ENCODE measurements around the gene KRT4.
"Not testable (repeated sequence)": the region's sequence is repeated elsewhere in the genome, so short reads cannot be mapped to it uniquely, and the experiment has no call there.

KRT4 gene

DNA sequence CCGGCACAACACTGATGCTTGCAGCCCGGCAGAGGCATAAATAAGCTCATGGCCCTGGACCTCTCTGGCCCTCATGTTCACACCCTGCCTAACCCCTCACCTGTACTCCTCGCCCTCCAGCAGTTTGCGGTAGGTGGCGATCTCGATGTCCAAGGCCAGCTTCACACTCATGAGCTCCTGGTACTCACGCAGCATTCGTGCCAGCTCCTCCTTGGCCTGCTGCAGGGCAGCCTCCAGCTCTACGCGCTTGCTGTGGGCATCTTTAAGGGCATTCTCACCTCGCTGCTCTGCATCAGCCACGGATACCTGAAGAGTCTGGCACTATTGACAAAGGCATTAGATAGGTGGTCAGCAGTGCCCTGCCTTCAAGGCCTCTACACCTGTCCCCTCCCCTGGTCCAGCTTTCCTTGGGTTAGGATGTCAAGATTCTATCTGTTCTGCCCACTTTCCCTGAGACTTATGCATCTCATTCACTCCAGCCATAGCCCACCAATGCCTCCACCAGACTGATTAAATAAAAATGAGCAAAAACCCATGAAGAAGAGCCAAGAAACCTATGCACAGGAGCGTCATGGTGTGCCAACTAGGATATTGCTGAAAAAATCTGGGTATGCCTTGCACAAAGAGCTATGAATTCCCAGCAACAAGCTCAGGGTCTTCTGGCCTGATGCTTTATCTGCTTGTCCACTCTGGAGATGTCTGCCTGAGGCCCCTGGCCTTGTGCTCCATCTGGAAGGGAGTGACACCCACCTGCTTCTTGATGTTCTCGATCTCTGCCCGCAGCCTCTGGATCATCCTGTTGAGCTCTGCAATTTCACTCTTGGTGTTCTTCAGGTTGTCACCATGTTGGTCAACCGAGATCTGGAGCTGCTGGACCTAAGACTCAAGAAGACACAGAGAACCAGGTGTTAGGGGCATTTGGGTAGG is 6.1 kb downstream of the KRT4 start:
- no peak for DNase-seq (ENCODE audit: low read depth)

DNA sequence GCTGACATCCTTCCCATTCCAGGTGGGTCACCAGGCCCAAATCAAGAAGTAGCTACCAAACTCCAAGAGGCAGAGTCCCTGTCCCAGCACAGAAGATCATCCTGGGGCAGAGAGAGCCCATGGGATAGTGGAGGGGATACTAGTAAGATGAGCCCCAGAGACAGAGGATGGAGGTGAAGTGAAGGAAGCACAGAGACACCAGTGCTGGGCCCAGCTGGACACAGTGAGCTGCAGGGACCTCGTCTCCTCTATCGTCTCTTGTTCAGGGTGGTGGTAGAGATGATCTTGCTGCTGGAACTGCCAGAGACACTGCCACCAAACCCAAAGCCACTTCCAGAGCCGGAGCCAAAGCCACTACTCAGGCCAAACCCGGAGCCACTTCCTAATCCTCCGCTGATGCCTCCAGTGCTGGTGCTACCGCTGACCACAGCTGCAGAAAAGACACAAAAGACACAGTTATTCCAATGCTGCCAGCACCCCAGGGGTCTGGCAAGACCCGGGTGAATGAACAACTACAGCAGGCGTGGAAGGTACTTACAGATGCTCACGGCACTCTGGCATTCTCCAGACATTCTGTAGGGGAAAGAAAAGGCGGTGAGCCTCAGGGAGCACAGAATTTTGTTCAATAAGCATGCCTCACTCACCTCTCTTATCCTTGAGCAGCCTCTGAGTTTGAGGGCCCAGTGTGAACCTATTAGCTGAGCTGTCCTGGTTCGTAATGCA is 6.9 kb downstream of the KRT4 start:
- DNase-seq (ENCODE audit: low read depth) = no peak

DNA sequence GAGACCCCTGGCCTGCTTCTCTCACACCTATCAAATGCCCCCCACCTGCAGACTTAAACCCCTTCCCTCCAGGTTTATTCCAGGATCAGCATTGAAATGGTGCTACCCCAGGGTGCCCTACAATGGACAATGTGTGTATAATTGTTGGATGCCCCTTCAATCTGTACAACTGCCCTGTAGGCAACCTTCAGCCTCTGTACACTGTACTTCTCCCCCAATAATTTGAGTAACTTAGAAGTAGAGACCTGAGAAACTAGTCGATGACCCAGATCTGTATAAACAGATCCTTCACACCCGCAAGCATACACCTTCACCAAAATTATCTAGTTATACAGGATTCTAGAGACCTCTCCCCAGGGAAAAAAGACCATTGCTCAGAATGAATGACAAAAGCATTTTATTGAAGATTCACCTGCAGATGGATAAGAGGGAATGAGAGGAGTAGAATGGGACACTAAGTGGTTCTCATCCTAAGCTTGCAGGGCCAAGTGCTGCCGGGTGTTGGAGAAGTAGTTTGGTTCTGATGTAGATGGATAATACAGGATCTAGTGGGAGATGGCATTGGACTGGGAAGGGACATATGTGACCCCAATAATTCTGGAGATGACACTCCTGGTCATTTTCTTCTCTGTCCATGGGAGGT is 7.6 kb downstream of the KRT4 start:
- DNase-seq (ENCODE audit: low read depth) = no peak

DNA sequence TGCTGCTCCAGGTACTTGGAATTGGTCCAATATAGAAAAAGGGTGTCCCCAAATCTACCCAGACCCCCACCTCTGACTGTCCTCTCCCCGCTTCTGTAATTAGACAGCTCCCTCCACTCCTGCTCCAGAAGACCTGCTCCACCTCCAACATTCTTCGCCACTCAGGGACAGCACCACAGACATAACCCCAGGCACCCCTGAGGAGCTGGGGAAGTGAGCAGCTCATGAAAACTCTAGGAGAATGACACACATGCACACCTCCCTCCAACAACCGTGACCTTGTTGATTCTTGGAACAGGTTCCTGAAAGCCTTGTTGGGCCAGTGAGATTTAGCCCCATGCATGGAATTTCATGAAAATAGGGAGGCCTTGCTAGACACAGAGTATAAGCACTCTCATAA is 8.2 kb downstream of the KRT4 start:
- no peak for DNase-seq (ENCODE audit: low read depth)

DNA sequence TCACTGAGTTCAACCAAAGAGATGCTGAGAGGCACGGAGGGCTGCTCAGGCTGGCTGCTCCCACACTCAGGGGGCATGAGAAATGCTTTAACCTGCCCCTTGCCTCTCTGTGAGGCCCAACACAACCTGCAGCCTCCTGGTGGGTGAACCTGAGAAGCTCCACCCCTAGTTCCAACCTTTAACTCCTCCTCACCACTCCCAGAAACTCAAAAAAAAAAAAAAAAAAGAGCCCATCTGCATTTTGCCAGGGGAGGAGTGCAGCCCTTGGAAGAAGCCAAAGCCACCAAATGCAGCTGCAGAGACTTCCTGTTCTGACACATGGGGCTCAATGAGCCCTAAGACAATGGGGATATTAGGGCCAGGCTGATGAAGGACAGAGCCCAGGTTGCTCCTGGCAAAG is 8.9 kb downstream of the KRT4 start:
- DNase-seq (ENCODE audit: low read depth) = no peak

DNA sequence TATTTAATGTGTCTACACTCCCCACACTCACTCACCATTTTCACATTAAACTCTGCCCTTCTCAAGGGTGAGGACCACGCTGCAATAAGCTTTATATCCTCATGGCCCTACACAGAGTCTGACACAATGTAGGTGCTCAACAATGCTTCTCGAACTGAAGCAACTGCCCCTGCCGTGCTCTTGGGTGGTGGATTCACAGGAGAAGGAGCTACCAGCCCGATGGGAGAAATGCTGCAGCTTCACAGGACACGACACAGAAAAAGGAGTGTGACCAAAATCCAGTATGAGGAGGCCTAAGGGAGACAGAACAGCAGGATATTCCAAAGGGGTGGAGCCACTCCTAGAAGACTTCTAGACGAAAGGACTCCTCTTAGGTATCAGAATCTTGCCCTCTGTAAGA is 11.5 kb downstream of the KRT4 start:
- no peak for DNase-seq (ENCODE audit: low read depth)

DNA sequence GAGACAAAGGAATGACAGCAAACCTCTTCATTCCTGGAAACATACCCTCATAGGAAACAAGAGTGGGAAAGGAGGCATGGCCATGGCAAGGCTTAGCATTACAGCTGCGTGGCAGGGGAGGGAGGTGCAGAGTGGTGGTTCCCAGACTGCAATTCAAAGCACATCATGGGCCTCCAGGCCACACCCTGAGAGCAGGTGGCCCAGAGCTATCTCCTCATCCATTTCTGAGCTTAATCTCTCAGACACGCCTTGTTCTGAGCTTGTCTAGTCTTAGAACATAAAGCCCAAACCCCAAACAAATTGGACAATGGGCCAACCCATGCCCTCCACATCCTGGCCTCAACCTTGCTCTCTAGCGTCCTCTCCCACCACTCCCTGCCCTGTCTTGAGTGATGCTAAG is 12.1 kb downstream of the KRT4 start:
- no peak for DNase-seq (ENCODE audit: low read depth)

DNA sequence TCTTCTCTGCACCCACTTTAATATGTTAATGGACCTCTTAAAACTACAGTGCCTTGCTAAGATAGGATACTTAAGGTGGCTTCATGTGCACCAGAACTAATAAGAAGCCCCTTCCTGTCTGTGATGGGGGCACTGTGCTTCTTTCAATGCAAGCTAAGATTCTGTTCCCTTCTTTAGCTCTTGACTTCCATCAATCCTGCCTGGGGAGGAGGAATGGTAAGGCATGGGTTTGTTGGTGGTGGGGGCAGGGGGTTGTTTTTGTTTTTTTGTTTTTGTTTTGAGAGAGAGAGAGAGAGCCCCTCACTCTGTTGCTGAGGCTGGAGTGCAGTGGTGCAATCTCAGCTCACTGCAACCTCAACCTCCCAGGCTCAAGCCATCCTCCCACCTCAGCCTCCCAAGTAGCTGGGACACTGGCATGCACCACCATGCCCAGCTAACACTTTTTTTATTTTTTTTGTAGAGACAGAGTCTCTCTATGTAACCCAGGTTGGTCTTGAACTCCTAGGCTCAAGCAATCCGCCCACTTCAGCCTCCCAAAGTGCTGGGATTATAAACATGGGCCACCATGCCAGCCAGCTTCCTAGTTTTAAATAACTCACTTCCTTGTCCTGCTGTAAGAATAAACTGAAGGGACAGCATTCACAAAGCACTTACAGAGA is 13.5 kb downstream of the KRT4 start:
- no peak for DNase-seq (ENCODE audit: low read depth)

DNA sequence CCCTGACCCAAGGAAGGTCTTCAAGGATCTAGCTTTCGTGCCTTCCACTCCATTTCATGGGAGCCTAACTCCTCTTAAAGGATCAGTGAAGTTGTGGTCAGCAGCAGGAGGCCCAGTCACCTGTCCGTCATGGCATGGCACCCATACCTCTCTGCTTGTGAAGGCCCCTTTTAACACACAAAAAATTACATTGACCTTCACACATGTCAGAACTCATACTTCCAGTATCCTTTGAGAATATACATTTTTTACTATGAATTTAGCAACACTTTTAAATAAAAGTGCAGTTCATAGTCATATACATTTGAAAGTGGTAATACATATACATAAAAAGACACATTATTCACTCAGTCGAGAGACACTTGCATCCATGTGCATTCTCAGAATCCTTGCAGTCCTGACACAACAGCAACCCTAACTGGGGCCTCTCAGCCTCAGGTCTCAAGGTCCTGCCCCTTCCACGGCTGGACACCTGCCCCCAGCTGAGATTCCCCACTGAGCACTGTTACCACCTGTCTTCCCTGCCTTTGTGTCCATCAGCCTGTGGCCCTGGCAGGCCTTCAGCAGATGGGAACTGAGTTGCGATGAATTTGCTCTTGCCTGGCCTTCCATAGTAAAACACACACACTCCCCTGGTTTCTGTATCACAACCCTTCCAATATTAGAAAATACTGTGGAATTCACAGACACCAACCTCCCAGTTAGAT is 14.3 kb downstream of the KRT4 start:
- no peak for DNase-seq (ENCODE audit: low read depth)

DNA sequence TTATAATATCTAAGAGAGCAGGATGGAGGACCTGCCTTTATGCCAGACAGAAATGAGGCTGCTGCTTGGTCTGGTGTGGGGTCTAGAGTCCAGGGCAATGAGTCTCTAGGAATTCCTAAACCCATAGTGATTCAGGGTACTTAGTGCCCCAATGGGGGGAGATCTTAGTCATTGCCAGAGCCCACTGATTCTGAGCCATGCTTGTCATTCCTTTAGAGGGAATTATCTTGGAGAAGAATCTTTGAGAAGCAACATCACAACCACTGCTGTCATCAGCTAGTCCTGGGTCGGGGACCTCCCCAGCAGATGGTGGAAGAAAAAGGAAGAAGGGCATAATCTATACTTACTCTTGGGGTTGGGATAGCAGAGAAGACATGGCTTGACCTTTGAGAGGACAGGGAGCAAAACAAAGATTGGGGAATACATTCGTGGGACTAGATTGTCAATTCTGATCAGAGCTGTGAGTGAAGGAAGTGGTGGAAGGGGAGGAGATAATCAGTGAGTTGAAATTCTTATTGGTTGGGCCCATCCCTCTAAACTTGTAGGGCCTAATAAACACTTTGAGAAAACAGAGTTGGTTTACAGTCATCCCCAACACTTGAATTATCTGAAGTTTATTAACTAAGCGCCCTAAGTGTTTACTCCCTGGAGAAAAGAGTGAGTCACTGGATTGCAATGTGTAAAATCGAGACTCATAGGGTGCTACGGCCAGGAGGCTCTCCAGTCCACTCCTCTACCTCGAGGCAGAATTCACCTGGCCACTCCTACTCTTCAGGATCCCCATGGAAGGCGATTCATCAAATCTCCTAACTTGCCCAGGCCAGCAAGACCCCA is 15.0 kb downstream of the KRT4 start:
- DNase-seq (ENCODE audit: low read depth) = no peak

DNA sequence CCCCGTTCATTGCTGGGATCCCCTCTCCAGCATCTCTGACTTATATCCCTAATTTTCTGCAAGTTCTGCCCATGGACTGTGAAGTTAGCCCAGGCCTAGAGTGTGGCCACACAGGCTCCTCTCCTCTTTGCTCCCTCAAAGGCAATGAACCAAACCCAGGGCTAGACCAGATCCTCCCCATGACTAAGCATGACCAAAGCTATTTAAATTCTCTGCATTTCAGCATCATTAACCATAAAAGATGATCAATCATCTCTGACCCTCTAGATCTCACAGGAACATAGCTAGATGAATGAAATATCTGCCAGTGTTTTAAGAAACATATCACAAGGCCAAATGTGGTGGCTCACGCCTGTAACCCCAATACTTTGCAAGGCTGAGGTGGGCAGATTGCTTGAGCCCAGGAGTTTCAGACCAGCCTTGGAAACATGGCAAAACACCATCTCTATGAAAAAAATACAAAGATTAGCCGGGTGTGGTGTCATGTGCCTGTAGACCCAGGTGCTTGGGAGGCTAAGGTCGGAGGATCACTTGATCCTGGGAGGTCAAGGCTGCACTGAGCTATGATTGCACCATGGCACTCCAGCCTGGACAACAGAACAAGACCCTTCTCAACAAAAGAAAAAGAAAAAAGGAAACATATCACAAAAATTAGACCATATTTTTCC is 15.8 kb downstream of the KRT4 start:
- DNase-seq (ENCODE audit: low read depth) = no peak

DNA sequence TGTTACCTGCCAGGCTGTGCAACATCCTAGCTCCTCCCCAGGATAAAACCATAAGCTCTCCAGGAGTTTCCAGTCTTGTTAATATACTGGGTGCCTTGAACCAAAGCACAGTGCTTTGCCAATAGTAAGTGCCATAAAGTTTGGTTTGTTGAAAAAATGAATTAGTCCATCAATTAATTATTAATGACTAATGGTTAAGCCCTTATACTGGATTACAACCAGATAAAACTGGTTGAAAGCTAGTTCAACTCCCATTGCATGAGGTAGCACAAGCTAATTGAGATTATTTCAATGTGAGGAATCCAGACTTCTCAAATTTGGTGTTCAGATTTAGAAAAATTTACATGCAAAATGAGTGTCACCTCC is 16.4 kb downstream of the KRT4 start:
- DNase-seq (ENCODE audit: low read depth) = no peak

DNA sequence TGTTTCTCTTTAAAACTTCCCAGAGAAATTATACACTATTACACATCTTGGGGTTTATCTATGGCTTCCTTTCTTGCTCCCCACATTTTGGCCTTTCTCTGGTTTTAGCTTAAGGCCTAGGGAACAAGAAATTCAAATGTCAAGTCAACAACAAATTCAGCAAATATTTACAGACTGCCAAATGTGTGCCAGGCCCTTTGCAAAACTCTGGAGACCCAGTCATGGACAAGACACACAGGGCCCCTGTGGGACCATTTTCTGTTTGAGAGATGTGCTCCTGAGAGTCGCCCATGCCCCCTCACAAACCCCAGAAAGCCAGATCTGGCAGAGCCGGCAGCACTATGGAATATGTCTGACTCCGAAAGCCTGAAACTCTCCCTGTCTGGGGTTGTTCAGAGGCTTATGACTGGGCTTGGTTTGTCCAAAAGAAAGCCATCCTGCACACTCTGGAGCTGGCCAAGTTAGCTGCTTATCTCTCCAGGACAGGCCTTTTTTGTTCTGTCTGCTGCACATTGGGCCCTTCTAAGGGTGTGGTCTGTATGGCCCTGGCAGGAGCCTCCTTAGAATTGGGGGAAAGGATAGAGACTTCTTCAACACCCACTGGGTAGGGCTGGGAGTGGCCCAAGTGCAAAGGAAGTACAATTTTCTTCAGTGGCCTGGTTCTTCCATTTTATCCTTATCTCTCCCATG is 16.9 kb downstream of the KRT4 start:
- peak; percentile 65 for DNase-seq (ENCODE audit: low read depth)

DNA sequence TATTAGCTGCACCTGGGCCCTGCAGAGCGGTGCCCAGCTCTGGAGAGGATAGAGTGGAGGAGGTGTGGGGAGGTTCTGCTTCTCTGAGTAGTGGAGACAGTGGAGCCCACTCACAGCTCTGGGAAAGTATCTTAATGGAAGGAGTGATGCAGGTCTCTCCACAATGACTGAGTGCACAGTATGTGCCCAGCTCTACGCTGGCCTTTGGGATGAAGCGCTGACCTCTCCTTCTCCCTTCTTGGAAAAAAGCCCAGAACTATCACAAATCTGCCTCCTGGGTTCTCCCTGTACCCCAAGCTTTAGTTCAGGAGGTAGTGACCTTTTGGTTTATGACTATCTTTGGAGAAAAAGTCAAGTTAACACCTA is 17.5 kb downstream of the KRT4 start:
- no peak for DNase-seq (ENCODE audit: low read depth)

DNA sequence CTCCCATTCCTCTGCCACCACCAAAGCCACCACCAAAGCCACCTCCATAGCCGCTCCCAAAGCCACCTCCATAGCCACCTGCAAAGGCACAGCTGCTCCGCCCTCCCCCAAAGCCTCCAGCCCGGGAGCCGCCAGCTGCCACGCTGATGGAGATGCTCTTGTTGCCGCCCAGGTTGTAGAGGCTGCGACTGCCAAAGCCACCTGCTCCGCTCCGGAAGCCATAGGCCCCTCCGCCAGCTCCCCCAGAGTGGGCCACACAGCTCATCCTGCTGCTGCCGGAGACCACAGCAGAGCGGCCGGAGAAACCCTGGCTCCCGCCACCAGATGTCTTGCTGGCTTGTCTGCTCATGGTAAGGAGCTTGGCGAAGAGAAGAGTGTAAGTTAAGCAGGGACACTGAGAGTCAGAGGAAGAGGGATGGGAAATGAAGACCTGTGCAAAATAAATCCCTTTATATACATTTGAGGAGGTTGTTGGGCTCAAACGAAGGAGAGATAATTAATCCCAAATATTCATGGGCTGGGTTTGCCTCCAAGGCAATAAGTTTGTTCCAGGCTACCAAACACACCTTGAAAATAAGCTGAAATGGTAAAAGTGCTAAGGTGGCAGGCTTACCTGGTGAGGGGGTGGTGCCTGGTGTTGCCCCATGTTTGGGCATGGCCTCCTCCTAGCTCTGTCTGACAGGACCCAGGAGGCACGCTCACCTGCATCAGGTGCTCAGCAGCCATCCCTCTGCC is 18.1 kb downstream of the KRT4 start, which contains the start of gene KRT3:
Gene KRT3, minus strand, starts transcription at position 424 of the 735 bp plus-strand sequence. Its CDS starts 75 bp downstream, at position 349.
- no peak for DNase-seq (ENCODE audit: low read depth)

DNA sequence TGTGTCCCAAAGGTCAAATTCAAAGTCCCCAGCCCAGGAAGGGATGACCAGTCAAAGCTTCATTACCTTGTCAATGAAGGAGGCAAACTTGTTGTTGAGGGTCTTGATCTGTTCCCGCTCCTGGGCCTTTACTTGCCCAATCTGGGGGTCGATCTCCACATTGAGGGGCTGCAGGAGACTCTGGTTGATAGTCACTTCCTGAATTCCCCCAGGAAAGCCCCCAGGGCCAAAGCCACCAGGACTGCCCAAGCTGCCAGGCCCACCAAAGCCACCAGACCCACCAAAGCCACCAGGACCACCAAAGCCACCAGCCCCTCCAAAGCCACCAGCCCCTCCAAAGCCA is 18.6 kb downstream of the KRT4 start:
- DNase-seq (ENCODE audit: low read depth) = not testable (repeated sequence)

DNA sequence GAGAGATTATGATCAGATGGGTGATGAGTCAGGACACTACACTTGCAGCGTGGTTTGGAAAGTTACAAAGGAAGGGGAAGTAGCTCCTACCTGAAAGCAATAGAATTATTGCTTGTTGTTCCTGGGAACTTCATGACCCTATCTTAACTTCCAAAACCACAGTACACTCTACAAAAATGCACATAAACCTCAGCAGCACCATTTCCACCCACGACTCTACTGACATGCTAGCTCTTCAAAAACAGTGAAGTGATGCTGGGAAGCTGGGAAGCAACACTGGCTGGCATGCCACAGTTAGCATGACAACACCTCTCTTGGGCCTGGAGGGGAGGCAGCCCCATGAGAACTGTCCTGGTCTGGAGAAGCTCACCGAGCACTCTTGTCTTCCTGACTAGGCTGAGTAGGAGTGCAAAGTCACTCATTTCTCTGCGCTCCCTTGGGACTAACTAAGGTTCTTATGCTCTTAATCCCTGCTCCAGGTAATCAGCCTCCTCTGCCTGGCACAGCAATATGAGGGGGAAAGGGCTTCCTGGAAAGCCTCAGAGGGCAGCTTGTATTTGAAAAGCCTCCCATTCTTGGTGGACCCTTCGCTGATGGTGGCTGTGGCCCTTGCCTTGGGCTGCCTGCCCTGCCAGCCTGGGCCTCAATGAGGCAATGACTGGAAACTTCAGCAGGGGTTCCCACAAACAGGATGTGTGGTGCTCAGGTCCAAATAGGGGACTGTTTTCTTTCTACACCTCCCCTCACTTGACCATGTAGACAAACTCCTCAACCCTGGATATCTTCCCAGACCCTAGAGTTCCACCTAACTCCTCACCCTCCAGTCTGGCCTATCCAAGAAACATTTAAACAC is 19.2 kb downstream of the KRT4 start:
- DNase-seq (ENCODE audit: low read depth) = no peak

Measured in CMK (cell line).